ENCODE measurements around the gene IGSF9. TPM values are rescaled to one million over a fixed set of nuclear protein-coding genes. Genes with fewer than 3 reads are reported as not detected.

Gene IGSF9
- total and polyA plus RNA-seq, 7 experiments from 2014 or later = 0.12 TPM; not detected in 5

GRCh38 chr1:159918352-159919200, 26.8 kb downstream of the IGSF9 start:
- Mint-ChIP-seq H3K36me3 (peaks cover 7 to 51% (median 10%) of the 10 kb centered on the region in 5 donors), H3K4me1 (peaks cover 51 to 73% (median 64%) of the 10 kb centered on the region in 7 donors), H3K9me3 (peaks cover 0 to 4% (median 0%) of the 10 kb centered on the region in 11 donors), H3K27ac (peak overlapping the region in 8 of 9 donors; percentile 19 to 92 (median 76)), H3K27me3 (no peaks in the 10 kb centered on the region), H3K4me3 (peak overlapping the region in 1 of 10 donors; percentile 26)
- H3K4me3 ChIP-seq (ENCODE audit: low read length) = no peak overlapping the region
- H3K27me3 ChIP-seq (ENCODE audit: control insufficient read depth in 2 of 2, insufficient read depth in 2 of 2, low read length in 2 of 2) = no peaks in the 10 kb centered on the region
- H3K36me3 ChIP-seq (ENCODE audit: control insufficient read depth in 2 of 3, insufficient read depth in 3 of 3, low read length in 3 of 3) = peaks cover 4 to 49% (median 5%) of the 10 kb centered on the region in 3 experiments
- CTCF ChIA-PET = no interaction called here
- H3K4me1 ChIP-seq (ENCODE audit: control insufficient read depth in 2 of 2, insufficient read depth in 2 of 2, low read length in 2 of 2) = peaks cover 21 to 27% of the 10 kb centered on the region in 2 donors
- POLR2A ChIA-PET = interaction anchor here (1.1 kb wide), 1 partner anchor 26 kb away, joined by 3 read pairs; no protein-coding TSS in a partner anchor
- DNase-seq (no peak), ATAC-seq (no peak)
- no peak overlapping the region for H3K27ac ChIP-seq (ENCODE audit: low read depth, low read length)
- no peaks in the 10 kb centered on the region for H3K9me3 ChIP-seq (ENCODE audit: control insufficient read depth in 2 of 3, low read length in 3 of 3)
- intact Hi-C loops (cut with micrococcal nuclease) = no loop called here

- peak overlapping the region; percentile 65 to 92 (median 82) for H3K27ac Mint-ChIP-seq
- H3K4me1 ChIP-seq (ENCODE audit: control insufficient read depth in 2 of 2, insufficient read depth in 2 of 2, low read length in 2 of 2) = peaks cover 19 to 29% of the 10 kb centered on the region in 2 donors
- peaks cover 0 to 3% (median 0%) of the 10 kb centered on the region in 11 donors for H3K9me3 Mint-ChIP-seq
- peak overlapping the region in 2 of 10 donors; percentile 26 to 32 for H3K4me3 Mint-ChIP-seq
- no peak for DNase-seq
- POLR2A ChIA-PET = interaction anchor here (1.1 kb wide), 1 partner anchor 26 kb away, joined by 3 read pairs; no protein-coding TSS in a partner anchor
- intact Hi-C loops (cut with micrococcal nuclease) = no loop called here
- H3K27me3 Mint-ChIP-seq = no peaks in the 10 kb centered on the region
- H3K4me1 Mint-ChIP-seq = peaks cover 51 to 73% (median 63%) of the 10 kb centered on the region in 7 donors
- CTCF ChIA-PET = no interaction called here
- ATAC-seq = no peak
- H3K9me3 ChIP-seq (ENCODE audit: control insufficient read depth in 2 of 3, low read length in 3 of 3) = no peaks in the 10 kb centered on the region
- peaks cover 7 to 51% (median 9%) of the 10 kb centered on the region in 5 donors for H3K36me3 Mint-ChIP-seq
- H3K4me3 ChIP-seq (ENCODE audit: low read length) = no peak overlapping the region
- H3K27ac ChIP-seq (ENCODE audit: low read depth, low read length) = peak overlapping the region; percentile 45
- no peaks in the 10 kb centered on the region for H3K27me3 ChIP-seq (ENCODE audit: control insufficient read depth in 2 of 2, insufficient read depth in 2 of 2, low read length in 2 of 2)
- peaks cover 4 to 49% (median 5%) of the 10 kb centered on the region in 3 experiments for H3K36me3 ChIP-seq (ENCODE audit: control insufficient read depth in 2 of 3, insufficient read depth in 3 of 3, low read length in 3 of 3)
These were observed 27.7 kb downstream of the IGSF9 start for GRCh38 chr1:159917533-159918351.

- CTCF ChIA-PET = interaction anchor here (1.5 kb wide), 1 partner anchor 25 kb away, joined by 3 read pairs; no protein-coding TSS in a partner anchor
- intact Hi-C loops (cut with micrococcal nuclease) = no loop called here
- peaks cover 19 to 29% of the 10 kb centered on the region in 2 donors for H3K4me1 ChIP-seq (ENCODE audit: control insufficient read depth in 2 of 2, insufficient read depth in 2 of 2, low read length in 2 of 2)
- peaks cover 0 to 3% (median 0%) of the 10 kb centered on the region in 11 donors for H3K9me3 Mint-ChIP-seq
- H3K4me1 Mint-ChIP-seq = peaks cover 52 to 73% (median 63%) of the 10 kb centered on the region in 7 donors
- DNase-seq (no peak), ATAC-seq (no peak)
- H3K4me3 ChIP-seq (ENCODE audit: low read length) = no peak overlapping the region
- peaks cover 4 to 49% (median 5%) of the 10 kb centered on the region in 3 experiments for H3K36me3 ChIP-seq (ENCODE audit: control insufficient read depth in 2 of 3, insufficient read depth in 3 of 3, low read length in 3 of 3)
- peaks cover 7 to 44% (median 9%) of the 10 kb centered on the region in 5 donors for H3K36me3 Mint-ChIP-seq
- H3K27me3 ChIP-seq (ENCODE audit: control insufficient read depth in 2 of 2, insufficient read depth in 2 of 2, low read length in 2 of 2) = no peaks in the 10 kb centered on the region
- no peaks in the 10 kb centered on the region for H3K9me3 ChIP-seq (ENCODE audit: control insufficient read depth in 2 of 3, low read length in 3 of 3)
- H3K4me3 Mint-ChIP-seq = no peak overlapping the region
- H3K27ac ChIP-seq (ENCODE audit: low read depth, low read length) = peak overlapping the region; percentile 11
- peak overlapping the region; percentile 16 to 90 (median 72) for H3K27ac Mint-ChIP-seq
- H3K27me3 Mint-ChIP-seq = no peaks in the 10 kb centered on the region
- POLR2A ChIA-PET = interaction anchor here (1.3 kb wide), 1 partner anchor 114 kb away, joined by 3 read pairs; no protein-coding TSS in a partner anchor
These were observed 29.0 kb downstream of the IGSF9 start for GRCh38 chr1:159916242-159917051.

- Histone ChIP-seq H3K4me1 (ENCODE audit: control insufficient read depth in 2 of 2, insufficient read depth in 2 of 2, low read length in 2 of 2) (peaks cover 23 to 30% of the 10 kb centered on the region in 2 donors), H3K36me3 (ENCODE audit: control insufficient read depth in 2 of 3, insufficient read depth in 3 of 3, low read length in 3 of 3) (peaks cover 4 to 47% (median 5%) of the 10 kb centered on the region in 3 experiments), H3K27me3 (ENCODE audit: control insufficient read depth in 2 of 2, insufficient read depth in 2 of 2, low read length in 2 of 2) (no peaks in the 10 kb centered on the region), H3K9me3 (ENCODE audit: control insufficient read depth in 2 of 3, low read length in 3 of 3) (no peaks in the 10 kb centered on the region), H3K27ac (ENCODE audit: low read depth, low read length) (no peak overlapping the region), H3K4me3 (ENCODE audit: low read length) (no peak overlapping the region)
- peaks cover 2 to 38% (median 5%) of the 10 kb centered on the region in 5 donors for H3K36me3 Mint-ChIP-seq
- peaks cover 0 to 3% (median 0%) of the 10 kb centered on the region in 11 donors for H3K9me3 Mint-ChIP-seq
- peak overlapping the region; percentile 9 to 90 (median 70) for H3K27ac Mint-ChIP-seq
- DNase-seq = no peak
- CTCF ChIA-PET = interaction anchor here (0.7 to 1.5 kb wide), 4 partner anchors 9 to 24 kb away, joined by 3 to 6 read pairs (median 4); no protein-coding TSS in a partner anchor
- H3K4me1 Mint-ChIP-seq = peaks cover 52 to 73% (median 62%) of the 10 kb centered on the region in 7 donors
- ATAC-seq = no peak
- POLR2A ChIA-PET = interaction anchor here (1.2 to 1.3 kb wide), 2 partner anchors 8 to 115 kb away, joined by 3 read pairs; no protein-coding TSS in a partner anchor
- H3K4me3 Mint-ChIP-seq = no peak overlapping the region
- intact Hi-C loops (cut with micrococcal nuclease) = no loop called here
- H3K27me3 Mint-ChIP-seq = no peaks in the 10 kb centered on the region
These were observed 29.7 kb downstream of the IGSF9 start for GRCh38 chr1:159915571-159916241.

- Mint-ChIP-seq H3K9me3 (peaks cover 0 to 3% (median 0%) of the 10 kb centered on the region in 11 donors), H3K27ac (peak overlapping the region; percentile 16 to 97 (median 74)), H3K4me3 (no peak overlapping the region), H3K4me1 (peaks cover 53 to 74% (median 65%) of the 10 kb centered on the region in 7 donors), H3K36me3 (peaks cover 0 to 32% (median 4%) of the 10 kb centered on the region in 5 donors), H3K27me3 (no peaks in the 10 kb centered on the region)
- POLR2A ChIA-PET = interaction anchor here (1.2 kb wide), 1 partner anchor 9 kb away, joined by 3 read pairs; no protein-coding TSS in a partner anchor
- no peak for ATAC-seq
- Histone ChIP-seq H3K4me1 (ENCODE audit: control insufficient read depth in 2 of 2, insufficient read depth in 2 of 2, low read length in 2 of 2) (peaks cover 33 to 40% of the 10 kb centered on the region in 2 donors), H3K27me3 (ENCODE audit: control insufficient read depth in 2 of 2, insufficient read depth in 2 of 2, low read length in 2 of 2) (no peaks in the 10 kb centered on the region), H3K27ac (ENCODE audit: low read depth, low read length) (no peak overlapping the region), H3K9me3 (ENCODE audit: control insufficient read depth in 2 of 3, low read length in 3 of 3) (no peaks in the 10 kb centered on the region), H3K36me3 (ENCODE audit: control insufficient read depth in 2 of 3, insufficient read depth in 3 of 3, low read length in 3 of 3) (peaks cover 0 to 34% (median 4%) of the 10 kb centered on the region in 3 experiments), H3K4me3 (ENCODE audit: low read length) (no peak overlapping the region)
- intact Hi-C loops (cut with micrococcal nuclease) = no loop called here
- CTCF ChIA-PET = interaction anchor here (0.7 to 1.5 kb wide), 3 partner anchors 10 to 23 kb away, joined by 3 to 4 read pairs (median 3); no protein-coding TSS in a partner anchor
- no peak for DNase-seq
These were observed 31.0 kb downstream of the IGSF9 start for GRCh38 chr1:159914252-159915018.

Data from naive thymus-derived CD4-positive, alpha-beta T cell (primary cell).